ENCODE data around the gene MCRIP1.

GRCh38 chr17:81814748-81815645, 18.1 kb downstream of the MCRIP1 start:
- TF ChIP-seq CTCF (IDR thresholded peaks at IDR 0.05; ENCODE audit: insufficient read depth, low read depth, low read length) (no peak), EZH2 (IDR thresholded peaks at IDR 0.05; ENCODE audit: insufficient read depth, low read length) (no peak)

All from astrocyte (in vitro differentiated cells and primary cell).